ENCODE results near the gene ABCG1.

GRCh38 chr21:42219606-42220137 is 732 bp downstream of the ABCG1 start:
- TF ChIP-seq, protein P1, sequence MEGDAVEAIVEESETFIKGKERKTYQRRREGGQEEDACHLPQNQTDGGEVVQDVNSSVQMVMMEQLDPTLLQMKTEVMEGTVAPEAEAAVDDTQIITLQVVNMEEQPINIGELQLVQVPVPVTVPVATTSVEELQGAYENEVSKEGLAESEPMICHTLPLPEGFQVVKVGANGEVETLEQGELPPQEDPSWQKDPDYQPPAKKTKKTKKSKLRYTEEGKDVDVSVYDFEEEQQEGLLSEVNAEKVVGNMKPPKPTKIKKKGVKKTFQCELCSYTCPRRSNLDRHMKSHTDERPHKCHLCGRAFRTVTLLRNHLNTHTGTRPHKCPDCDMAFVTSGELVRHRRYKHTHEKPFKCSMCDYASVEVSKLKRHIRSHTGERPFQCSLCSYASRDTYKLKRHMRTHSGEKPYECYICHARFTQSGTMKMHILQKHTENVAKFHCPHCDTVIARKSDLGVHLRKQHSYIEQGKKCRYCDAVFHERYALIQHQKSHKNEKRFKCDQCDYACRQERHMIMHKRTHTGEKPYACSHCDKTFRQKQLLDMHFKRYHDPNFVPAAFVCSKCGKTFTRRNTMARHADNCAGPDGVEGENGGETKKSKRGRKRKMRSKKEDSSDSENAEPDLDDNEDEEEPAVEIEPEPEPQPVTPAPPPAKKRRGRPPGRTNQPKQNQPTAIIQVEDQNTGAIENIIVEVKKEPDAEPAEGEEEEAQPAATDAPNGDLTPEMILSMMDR (IDR thresholded peaks at IDR 0.05 in 4 of 5, conservative IDR thresholded peaks at IDR 0.05 in 1 of 5): no peak
- no peak for TF ChIP-seq POLR2A (IDR thresholded peaks at IDR 0.05)
